NAMALWA (cell line): ENCODE measurements around the gene XYLT1.

Experiments
- DNase-seq: peaks from one replicate; pipeline ENCODE4 v3.0.0-alpha.2; 2015; ENCODE audit warnings: low spot score

Gene XYLT1

DNA sequence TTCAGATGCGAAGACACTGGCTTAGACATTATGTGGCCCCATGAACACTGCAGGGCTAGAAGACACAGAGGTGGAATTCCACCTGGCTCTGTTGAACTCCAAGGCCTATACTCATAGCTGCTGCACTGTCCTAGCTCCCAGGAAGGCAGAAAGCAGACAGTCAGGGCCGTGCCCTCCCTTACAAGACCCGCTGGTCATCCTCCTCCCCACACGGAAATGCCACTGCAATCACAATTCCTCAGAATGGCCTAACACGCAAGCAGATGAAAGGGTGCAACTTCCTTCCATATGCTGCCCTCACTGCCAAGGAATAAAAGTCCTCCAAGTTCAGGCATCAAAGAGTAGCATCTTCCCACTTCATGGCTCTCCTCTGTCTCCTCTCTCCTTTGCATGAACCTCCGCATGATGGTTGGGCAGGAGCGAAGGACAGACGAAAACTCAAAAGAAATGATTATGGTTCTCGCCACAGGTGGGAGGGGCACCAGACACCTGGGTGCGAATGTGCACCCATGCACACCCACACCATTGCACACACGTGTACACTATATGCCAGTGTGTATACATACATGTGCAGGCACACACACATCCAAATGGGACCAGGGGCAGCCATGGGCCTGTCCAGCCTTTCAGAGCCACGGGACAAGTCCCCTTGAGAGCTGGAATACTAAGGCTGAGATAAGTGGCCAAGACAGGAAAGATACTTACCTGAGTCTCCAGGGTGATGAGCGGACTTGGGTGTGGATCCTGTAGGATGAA is 113.3 kb downstream of the XYLT1 start:
- no peak for DNase-seq

DNA sequence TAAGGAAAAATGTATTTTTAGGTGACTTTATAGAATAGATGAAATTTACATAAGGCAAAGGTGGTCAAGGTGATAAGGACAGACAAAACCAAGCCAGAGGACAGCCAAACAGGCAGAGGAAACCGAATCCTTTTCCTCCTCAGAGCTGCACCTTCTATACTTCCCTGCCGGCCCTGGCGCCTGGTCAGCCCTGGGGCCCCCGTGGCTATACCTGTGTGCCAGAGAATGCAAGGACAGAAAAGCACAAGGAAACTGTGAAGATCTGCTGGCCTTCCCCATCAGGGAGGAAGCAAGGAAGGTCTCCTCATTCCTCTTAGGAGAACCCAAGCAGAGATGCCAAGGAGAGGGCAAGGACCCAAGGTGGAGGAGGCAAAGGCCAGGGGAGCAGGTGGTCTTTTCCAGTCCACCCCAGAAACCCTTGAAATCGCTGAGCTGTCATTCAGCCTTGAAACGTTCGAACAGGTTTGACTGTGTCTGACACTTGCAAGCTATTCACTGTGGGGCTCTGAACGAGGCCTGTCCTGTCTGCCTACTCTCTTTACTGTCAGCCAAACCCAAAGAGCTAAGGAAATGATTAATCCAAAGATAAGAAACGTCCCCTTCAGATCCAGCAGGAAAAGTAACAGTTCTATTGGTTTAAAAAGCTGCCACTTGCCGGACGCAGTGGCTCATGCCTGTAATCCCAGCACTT is 114.4 kb downstream of the XYLT1 start:
- DNase-seq = no peak

DNA sequence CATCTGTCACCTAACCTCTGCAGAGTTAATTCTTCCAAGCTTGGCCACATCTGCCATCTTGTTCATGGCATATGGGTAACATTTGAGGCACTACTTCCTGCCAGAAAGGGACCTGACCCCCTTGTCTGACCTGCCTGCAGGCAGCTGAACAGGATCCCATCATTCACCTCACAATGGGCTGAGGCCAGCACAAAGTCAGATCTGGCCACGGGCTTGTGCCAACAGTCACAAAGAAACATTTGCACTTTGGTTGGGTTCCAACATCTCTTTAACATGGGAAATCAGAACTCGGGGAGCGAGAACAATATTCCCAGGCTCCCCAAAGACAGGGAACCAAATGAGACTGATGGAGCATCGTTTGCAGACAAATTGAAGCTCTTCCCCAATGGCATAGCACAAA is 116.1 kb downstream of the XYLT1 start:
- no peak for DNase-seq

DNA sequence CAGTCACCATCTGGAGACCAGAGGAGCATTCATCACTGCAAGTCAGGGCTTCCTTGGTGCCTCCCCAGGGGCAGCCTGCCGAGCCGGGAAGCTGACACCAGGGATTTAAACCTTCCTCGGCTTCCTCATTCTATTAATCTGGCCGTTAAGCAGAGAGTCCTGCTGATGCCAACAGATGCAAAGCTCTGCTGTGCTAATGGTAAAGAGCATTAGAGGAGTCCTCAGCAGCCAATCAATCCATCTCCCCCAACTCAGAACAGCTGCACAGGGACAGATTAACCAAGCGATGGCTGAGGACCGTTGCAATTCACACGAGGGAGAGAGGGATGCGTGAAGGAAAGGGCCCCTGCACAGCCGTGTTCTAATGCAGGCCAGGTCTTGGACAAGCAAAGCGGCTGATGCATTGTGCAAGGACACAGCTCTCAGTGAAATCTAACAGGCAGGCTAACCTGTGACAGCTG is 116.6 kb downstream of the XYLT1 start:
- no peak for DNase-seq

DNA sequence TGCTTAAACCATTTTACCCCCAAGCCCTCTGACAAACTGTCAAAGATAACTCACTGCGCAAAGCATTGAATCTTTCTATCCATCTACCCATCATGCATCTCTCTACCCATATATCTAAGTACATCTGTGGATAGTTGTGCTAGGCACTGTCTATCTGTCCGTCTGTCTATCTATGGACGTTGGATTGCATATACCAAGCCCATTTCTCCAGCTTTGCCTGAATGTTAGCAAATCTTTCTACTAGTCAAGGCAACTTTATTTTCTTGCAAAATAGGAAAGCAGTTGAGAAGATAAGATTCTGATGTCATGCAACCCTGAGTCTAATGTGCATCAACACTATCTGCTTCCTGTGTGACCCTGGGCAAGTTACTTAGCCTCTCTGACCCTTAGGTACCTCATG is 117.2 kb downstream of the XYLT1 start:
- no peak for DNase-seq

DNA sequence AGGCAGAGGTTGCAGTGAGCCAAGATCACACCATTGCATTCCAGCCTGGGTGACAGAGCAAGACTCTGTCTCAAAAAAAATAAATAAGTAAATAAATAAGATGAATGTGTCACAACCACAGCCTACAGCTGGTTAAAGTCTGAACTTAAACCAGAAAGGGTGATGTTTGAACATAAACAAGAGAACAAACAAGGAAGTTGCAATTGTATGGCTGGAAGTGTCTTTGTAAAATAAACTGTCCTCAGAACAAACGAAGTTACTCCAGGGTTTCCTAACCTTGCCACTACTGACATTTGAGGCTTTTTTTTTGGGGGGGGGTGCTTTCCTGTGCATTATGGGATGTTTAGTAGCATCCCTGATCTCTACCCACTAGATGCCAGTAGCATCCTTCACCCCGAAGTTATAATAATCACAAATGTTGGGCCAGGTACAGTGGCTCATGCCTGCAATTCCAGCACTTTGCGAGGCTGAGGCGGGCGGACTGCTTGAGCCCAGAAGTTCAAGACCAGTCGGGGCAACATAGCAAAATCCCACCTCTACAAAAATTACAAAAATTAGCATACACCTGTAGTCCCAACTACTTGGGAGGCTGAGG is 119.2 kb downstream of the XYLT1 start:
- no peak for DNase-seq

DNA sequence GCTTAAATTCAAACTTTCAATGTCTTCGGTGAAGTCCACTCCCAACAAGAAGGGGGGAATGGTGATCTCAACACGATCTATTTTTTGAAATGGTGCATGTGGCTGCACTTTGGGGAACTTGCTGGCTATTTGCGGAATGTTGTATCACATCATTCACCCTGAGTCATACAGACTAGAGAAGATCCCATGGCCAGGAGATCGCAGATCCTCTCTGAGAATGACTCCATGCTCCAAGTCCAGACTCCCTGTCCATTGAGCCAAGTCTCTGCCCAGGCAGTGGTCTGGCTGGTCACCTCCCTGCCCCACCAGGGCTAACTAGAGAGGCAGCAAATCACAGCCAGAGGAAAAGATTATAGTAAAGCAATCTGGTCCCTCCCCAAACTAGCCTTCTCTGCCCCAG is 120.6 kb downstream of the XYLT1 start:
- no peak for DNase-seq

DNA sequence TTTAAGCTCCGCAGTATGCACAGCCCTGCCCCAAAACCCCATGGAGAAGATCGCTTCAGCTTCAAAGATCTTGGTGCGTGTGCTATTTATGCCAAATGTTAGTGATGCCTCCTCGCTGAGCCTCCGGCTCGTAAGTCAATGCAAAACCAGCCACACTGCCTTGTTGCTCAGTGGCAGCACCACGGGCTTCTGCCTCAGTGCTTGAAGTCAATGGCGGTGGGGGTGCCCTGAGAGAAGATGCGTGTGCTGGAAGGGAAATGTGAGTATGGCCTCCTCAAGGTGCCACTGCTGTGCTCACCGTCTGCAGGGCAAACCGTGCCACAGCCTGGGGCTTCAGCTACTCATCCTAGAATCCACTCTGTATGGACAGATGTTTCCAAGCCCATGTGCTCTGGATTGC is 121.9 kb downstream of the XYLT1 start:
- no peak for DNase-seq

DNA sequence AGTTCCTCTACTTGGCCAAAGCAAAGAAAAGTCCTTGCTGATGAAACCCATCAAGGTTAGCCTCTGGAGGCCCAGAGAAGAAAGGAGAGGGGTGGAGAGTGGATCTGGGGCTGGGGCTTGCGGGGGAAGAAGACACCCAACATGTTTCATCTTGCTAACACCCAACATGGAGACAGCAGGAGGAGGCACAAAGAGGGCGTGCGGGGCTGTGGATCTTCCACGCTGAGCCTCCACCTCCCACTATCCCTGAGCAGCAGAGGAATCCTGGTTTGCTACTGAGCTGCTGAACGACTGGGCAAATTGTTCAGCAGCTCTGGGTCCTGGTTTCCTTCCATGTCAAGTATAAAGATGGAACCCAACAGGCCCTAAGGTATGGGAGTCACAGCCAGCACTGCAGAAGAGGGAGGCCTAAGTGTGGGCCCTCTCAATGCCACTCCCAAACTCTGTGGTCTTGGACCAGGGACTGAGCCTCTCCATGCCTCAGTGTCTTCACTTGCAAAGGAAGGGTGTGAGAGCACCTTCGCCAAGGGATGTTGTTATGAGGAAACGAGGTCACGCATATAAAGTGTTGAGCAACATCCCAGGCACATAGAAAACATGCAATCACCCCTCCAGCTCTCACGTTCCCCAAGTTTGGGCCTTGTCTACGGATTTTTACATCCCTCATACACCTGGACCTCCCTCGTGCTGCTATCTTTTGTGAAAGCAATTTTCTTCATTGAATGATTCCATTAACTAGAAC is 122.5 kb downstream of the XYLT1 start:
- DNase-seq = no peak

DNA sequence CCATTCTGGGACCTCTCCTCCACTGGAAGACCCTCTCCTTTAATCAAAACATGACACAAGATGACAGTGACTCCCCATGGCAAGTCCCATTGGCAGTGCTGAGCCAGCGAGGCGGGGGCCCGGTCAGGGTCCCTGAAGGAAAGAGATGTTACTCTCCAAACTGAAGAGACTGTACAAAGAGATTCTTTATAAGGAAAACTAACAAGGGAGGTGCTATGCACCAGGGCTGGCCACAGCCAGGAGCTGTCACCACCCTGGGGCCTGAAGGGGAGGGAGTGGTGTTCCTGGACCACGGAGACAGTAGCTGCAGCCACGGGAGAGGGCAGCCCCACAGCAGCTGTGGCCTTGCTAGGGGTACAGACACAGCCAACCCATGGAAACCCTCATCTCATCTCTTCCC is 123.1 kb downstream of the XYLT1 start:
- DNase-seq = no peak

DNA sequence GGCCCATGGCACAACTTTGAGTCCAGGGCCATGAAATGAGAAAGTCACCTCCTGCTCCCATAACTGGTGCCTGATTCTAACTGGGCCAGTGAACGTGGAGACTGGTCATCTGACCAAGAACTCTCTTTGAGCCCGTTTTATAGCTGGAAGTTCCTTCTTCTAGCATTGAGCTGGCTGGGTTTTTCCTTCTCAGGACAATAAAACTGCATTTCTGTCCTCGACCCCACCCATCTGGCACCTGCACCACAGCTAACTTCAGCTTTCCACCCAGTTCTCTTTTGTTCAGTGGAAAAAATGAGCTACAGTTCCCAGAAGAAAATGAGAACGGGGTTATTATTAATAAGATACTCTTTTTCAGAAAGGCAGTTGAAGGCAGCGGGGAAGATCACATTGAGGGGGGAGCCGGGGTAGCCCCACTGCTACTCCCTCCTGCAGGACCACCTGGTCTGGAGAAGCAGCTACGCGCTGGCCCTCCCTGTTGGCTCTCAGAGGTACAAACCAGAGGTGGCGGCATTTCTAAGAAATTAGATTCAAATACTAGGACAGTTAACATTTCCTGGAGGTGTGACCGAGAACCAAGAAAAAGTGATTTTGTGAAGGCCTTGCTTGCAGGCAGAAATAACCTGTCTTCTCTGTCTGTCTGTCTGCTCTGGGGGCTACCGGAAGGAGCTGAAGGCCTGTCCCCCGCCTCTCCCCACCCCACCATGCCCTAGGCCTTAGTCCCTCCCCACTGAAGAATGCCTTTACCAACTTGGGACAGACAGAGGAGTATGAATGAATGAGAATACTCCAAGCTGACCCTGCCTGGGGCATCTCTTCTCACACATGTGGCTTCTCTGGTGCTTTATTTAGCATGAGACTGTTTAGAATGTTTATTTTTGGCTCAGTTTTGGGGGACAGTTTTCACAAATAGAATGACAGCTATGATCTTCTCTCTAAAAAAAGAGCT is 123.9 kb downstream of the XYLT1 start:
- DNase-seq = peak; percentile 33

DNA sequence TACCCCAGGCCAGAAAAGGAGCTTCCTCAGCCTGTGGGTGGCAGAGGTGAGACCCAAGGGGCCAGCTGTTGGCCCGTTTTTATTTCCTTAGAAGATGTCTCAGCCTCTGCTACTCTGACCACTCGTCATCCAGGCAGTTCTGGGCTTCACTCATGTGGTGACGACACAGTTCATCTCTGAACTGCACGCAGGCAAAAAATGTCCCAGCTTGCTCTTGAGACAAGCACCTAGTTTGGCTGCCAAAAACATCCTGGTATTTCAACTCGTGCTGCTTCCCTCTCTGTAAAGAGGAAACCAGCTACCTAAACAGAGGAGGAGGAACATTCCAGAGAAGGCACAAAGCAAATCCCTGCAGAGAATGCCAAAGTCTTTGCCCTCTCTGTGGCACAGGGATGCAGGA is 125.7 kb downstream of the XYLT1 start:
- DNase-seq = no peak

DNA sequence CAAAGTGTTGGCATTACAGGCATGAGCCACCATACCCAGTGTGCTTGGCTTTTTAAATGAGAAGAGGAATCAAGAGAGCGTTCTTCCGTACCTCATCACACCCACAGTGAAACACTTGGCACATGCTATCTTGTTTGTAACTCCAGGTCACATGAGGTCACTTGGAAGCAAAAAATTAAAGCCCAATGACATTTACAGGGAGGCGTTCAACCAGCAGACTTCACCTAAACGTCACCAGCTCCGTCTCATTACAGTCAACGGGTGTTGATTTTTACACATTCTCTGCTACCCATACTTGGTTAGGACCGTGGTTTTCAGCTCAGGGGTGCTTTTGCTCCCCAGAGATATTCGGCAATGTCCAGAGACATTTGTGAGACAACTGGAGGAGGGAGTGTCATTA is 127.0 kb downstream of the XYLT1 start:
- DNase-seq = no peak

DNA sequence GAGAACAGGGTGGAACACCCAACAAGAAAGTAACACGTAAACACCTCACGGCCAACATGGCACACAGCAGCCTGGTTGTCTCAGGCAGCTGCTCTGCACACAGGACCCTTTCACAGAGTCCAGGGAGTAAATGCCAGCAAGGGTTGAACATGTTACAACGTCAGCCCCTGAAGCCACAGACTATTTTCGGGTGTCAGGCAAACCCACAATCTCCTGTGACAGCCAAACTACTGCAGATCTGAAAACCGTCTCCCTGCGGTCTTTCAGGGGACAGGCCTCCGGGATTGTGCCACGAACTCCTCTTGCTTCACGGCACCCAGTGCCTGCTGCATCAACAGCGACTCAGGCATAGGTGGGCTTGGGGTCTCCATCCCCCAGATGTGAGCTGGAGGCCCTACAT is 127.7 kb downstream of the XYLT1 start:
- peak; percentile 34 for DNase-seq

DNA sequence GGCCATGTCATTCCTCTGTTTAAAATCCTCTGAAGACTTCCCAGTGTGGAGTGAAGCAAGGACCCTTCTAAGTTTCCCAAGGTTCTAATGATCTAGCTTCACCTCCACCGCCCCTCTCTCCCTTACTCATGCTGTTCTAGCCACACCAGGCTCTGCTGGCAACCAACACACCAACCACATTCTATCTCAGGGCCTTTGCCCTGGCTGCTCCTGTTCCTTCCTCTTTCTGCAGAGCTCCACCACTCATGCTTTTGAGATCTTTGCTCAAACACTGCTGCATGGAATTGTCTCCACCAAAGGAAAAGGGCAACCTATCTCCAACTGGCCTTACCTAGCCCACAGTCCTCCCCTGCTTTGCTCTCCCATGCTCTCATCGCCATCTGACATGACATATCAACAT is 128.7 kb downstream of the XYLT1 start:
- DNase-seq = no peak

DNA sequence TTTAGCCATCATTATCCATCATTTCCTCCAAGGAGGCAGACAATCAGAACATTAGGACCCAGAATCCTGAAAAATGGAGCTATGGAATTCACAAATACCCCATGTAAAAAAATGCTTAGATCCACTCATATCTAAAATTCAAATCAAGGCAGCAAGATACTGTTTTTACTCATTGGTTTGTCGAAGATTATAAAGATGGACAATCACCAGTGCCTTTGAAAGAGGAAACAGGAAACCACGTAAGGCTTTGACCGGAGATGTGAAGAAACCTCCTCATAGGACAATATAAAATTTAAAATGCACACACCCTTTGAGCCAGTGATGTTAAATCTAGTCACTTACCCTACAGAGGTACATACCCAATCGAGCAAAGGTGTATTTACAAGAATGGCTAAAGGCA is 130.0 kb downstream of the XYLT1 start:
- DNase-seq = no peak

DNA sequence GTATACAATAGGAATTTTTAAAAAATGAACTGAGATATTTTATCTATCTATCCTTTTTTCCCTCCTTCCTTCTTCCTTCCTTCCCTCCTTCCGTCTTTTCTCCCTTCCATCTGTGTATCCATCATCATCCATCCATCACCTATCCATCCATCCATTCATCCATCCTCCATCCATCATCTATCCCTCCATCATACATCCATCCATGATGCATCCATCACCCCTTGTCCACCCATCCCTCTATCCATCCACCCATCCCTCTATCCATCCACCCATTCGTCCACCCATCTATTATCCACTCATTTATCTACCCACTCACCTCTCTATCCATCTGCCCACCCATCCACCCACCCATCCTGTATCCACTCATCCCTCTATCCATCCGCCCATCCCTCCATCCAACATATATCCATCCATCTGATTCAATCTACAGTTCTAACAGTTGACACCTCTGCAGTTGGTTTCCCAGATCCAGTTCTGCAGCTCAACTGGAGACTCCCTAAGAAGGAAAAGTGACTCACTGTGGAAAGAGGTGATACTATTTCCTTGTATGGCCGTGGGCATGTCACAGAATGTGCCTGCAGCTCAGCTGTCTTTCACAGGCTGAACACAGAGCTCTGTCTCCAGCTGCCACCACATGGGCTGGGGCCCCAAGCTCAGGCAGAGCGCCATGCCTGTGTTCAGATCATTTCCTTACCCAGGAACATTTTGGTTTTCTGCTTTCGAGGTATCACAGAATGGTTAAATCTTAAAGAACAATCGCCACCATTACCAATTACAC is 130.8 kb downstream of the XYLT1 start:
- no peak for DNase-seq

DNA sequence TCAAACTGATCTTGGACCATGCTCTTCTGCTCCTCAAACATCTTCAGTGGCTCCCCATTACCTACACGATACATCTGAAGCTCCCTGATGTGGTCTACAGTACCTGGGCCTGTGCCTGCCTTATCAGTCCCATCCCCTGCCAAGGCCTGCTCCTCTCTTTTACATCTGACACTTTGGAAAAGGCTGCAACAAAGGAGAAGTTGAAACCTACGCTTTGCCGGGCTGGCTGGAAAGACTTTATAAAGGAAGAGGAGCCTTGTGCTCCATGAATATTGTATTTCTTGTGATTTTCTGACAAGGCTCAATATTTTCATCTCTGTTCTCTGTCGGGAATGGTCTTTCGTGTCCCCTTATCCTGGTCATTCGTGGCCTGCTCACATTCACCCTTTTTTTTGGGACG is 132.5 kb downstream of the XYLT1 start:
- DNase-seq = no peak

DNA sequence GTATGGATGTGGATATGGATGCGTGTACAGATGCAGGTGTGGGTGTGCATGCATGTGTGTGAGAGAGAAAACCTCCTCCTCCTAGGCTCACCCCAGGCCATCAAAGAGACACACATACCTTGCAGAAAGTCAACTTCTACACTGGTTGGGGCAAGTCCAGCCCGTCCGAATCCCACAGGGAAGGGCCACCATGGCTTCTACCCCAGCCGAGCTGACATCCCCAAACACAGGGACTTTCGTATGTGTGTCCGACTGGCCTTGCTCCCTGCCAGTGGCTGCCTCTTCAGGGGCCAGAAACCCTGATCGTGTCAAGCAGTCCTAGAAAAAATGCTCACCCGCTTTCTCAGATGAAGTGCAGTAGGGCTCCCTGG is 134.2 kb downstream of the XYLT1 start:
- DNase-seq = no peak

DNA sequence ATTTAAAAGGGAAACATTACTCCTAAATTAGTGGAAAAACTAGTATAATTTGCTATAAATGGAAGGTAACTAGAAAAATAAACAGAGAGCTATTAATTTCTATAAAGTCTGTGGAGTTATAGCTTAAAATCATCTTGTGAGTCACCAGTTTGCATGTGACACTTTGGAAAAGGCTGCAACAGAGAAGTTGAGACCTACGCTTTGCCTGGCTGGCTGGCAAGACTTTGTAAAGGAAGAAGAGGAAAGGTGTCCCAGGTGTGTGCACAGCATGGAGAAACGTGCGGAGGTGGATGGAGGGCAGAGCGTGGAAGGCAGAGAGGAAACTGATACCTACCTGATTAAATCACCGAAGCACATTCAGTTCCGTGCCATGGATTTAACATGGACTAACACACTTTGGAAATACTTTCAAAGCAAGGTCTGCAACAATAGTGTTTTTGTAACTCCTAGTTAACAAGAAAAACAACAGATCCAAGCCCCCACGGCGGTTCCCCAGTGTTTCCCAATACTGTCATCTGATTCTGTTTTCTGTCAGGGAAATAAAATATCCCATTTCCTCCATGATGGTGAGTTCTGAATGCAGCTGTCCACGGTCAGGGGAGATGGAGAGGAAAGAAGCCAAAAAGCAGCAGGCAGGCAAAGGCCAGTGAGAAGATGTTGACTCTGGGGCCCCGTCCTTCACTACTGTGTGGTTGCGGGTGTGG is 134.8 kb downstream of the XYLT1 start:
- DNase-seq = no peak
